H1 (cell line): ENCODE measurements around the gene DLGAP3. TPM values are rescaled to one million over a fixed set of nuclear protein-coding genes. Genes with fewer than 3 reads are reported as not detected.

Source experiments
- ATF2 ChIP-seq: IDR thresholded peaks from 2 replicates; pipeline ENCODE4 v1.6.1; 2012; ENCODE audit warnings: low read length, inconsistent platforms
- HDAC6 ChIP-seq: IDR thresholded peaks from one replicate; pipeline ENCODE4 v1.7.1; 2012; ENCODE audit warnings: low read depth, mild to moderate bottlenecking, inconsistent platforms, low read length, moderate library complexity
- JUN ChIP-seq: IDR thresholded peaks from 2 replicates; pipeline ENCODE4 v1.6.1; 2011; ENCODE audit warnings: low read depth, mild to moderate bottlenecking, improper control_type of control experiment, low read length
- RBBP5 ChIP-seq: IDR thresholded peaks from 2 replicates; pipeline ENCODE4 v1.7.1; 2012; ENCODE audit warnings: low read depth, mild to moderate bottlenecking, inconsistent platforms, low read length, moderate library complexity, borderline replicate concordance
- RNF2 ChIP-seq: fragments of 200-900, 300-1000 bp; sonication (generic); IDR thresholded peaks from 2 replicates; pipeline ENCODE4 v1.7.1; 2016; ENCODE audit warnings: borderline replicate concordance, low read depth, mild to moderate bottlenecking, antibody characterized with exemption, low read length; ENCODE audit not compliant: poor library complexity, severe bottlenecking; ENCODE audit errors: missing control alignments
- RXRA ChIP-seq: IDR thresholded peaks from 2 replicates; pipeline ENCODE4 v1.6.1; 2011; ENCODE audit warnings: low read depth, mild to moderate bottlenecking, low read length, moderate library complexity; ENCODE audit not compliant: insufficient read depth
- SRF ChIP-seq: IDR thresholded peaks from 2 replicates; pipeline ENCODE4 v1.6.1; 2011; ENCODE audit warnings: mild to moderate bottlenecking, low read depth, low read length, moderate library complexity
- TAF7 ChIP-seq: optimal IDR thresholded peaks from 2 replicates; pipeline ENCODE3; 2011; ENCODE audit warnings: low read depth, mild to moderate bottlenecking, inconsistent platforms, low read length, moderate library complexity, borderline replicate concordance
- ZNF274 ChIP-seq: IDR thresholded peaks from 2 replicates; pipeline ENCODE4 v1.7.0; 2012; ENCODE audit warnings: low read length, borderline replicate concordance; ENCODE audit errors: extremely low read depth
- polyA plus RNA-seq, 7 experiments: library from polyadenylated mRNA; depleted of rRNA in 3 of 7; stranded (reverse) in 5 of 7; unstranded in 2 of 7; fragments of >200 nt in 5 of 7; fragments of 200-250 nt in 2 of 7; gene quantifications; 1 replicate in 5 of 7; 2 replicates in 1 of 7; 4 replicates in 1 of 7; pipeline versions ENCODE4 v1.2.1 to v1.2.3, GENCODE V29; 2011 to 2013; ENCODE audit warnings: missing spikeins in 2 of 7, mixed read lengths in 2 of 7
- total RNA-seq: library from RNA; stranded (reverse); fragmentation: NEBNext Ultra II Directional; extraction: Animal tissue kit (Norgen Biotek cat#: 25700); gene quantifications from 2 replicates; pipeline ENCODE4 v1.2.1, GENCODE V29; 2021
- TF ChIP-seq, protein P1 (sequence below): IDR thresholded peaks from 2 replicates; pipeline ENCODE4 v1.6.1; 2011; ENCODE audit warnings: low read depth, mild to moderate bottlenecking, low read length; ENCODE audit not compliant: insufficient read depth
- TF ChIP-seq, protein P2 (sequence below): IDR thresholded peaks from 2 replicates; pipeline ENCODE4 v1.6.1; 2011; ENCODE audit warnings: low read length, improper control_type of control experiment

DLGAP3 gene
- total and polyA plus RNA-seq, 2 of the 8 experiments (the other 6 are each of a cell fraction or from before 2014, with no cell fraction given) = 3.8 to 13.2 TPM

DNA sequence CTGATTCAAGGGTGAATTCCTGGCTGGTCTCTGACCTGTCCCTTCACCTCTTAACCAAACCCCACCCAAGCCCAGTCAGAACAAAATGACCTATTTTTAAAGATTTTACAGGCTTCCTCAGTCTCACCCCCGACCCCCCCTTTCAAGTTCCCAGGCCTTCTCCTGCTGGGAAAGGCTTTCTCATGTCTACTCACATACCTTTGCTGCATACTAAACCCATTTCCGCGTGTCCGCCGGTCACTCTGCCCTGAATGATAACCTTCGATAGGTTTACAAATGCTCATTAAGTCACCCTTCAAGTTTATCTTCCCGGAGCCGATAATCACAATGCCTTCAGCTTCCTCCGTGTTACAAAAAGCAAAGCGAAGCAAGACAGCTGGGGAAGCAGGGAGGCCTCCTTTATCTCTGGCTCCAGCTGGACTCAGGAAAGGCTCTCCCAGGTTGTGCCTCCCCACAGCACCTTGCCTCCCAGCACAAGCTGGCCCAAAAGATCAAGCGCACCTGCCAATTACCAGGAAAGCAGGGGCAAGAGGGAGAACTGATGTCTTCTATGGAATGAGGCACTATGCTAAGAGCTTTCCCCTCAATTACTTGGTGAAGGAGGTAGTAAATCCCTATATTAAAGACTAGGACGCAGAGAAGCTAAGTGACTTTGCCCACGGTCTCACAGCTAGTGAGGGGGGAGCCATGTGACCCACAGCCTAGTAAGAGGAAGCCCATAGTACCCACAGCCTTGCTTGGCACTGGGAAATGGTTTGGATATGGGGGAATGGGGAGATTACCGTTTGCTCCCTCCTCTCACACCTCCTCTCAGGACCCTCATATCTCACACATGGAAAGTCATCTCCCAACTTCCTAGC lies 85.8 kb downstream of the DLGAP3 start (continued):
- TF ChIP-seq, protein P1, sequence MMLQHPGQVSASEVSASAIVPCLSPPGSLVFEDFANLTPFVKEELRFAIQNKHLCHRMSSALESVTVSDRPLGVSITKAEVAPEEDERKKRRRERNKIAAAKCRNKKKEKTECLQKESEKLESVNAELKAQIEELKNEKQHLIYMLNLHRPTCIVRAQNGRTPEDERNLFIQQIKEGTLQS = no peak
- TF ChIP-seq ZNF274 = no peak
- TF ChIP-seq RNF2 = no peak
- no peak for TF ChIP-seq SRF
- no peak for TF ChIP-seq TAF7
- TF ChIP-seq, protein P2, sequence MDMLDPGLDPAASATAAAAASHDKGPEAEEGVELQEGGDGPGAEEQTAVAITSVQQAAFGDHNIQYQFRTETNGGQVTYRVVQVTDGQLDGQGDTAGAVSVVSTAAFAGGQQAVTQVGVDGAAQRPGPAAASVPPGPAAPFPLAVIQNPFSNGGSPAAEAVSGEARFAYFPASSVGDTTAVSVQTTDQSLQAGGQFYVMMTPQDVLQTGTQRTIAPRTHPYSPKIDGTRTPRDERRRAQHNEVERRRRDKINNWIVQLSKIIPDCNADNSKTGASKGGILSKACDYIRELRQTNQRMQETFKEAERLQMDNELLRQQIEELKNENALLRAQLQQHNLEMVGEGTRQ = no peak
- TF ChIP-seq ATF2 = no peak
- no peak for TF ChIP-seq JUN
- TF ChIP-seq RBBP5 = no peak
- no peak for TF ChIP-seq RXRA
- TF ChIP-seq HDAC6 = no peak
- TF ChIP-seq, all 59 proteins: peak for 0
